ENCODE data around the gene FBXW5. TPM values are rescaled to one million over a fixed set of nuclear protein-coding genes. Genes with fewer than 3 reads are reported as not detected.

The FBXW5 gene
- polyA plus RNA-seq, 1 donor from 2014 or later, result 138 TPM

GRCh38 chr9:136939996-136940525, 4.5 kb downstream of the FBXW5 start:
- H3K9ac ChIP-seq (ENCODE audit: low read length), result no peak overlapping the region

DNA sequence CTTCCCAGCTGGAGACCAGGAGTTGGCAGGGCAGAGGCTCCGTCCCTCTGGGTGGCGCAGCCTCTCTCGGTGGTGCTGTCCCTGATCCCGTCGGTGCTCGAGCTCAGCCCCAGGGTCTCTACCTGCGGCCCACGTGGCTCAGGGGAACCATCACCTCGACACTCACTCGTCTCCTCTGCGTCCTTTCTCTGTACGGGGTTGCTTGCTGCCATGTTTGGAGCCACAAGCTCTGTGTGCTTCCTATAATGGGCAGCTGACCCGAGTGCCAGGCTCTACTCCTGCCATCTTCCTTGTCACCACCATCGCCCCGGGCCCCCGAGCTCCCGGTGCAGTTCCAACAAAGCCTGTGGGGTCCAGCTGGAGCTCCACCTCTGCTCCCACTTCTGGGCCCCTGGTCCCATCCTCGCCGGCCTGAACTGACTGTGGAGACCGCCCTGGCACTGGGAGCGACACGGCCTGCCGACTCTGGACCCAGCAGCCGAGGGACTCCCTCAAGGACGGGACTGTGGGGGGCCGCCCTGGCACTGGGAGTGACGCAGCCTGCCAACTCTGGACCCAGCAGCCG, 5.0 kb downstream of the FBXW5 start:
- Histone ChIP-seq H3K9ac (ENCODE audit: low read length) (no peak overlapping the region), H3K9me3 (ENCODE audit: low read length) (no peaks in the 10 kb centered on the region), H3K36me3 (ENCODE audit: insufficient read depth, low read length) (peaks cover 6% of the 10 kb centered on the region), H4K20me1 (ENCODE audit: insufficient read depth) (no peaks in the 10 kb centered on the region), H3K4me3 (ENCODE audit: low read length) (no peak overlapping the region), H3K9me2 (ENCODE audit: insufficient read depth, low read length) (no peaks in the 10 kb centered on the region), H3K27me3 (ENCODE audit: insufficient read depth, low read depth, low read length) (no peaks in the 10 kb centered on the region), H3K4me2 (ENCODE audit: low read length) (no peak overlapping the region), H2AFZ (ENCODE audit: low read depth, low read length) (no peak overlapping the region), H3K27ac (ENCODE audit: low read length) (no peak overlapping the region), H3K79me2 (replicated peaks; ENCODE audit: insufficient read depth, low read length) (peaks cover 8% of the 10 kb centered on the region), H3F3A (ENCODE audit: insufficient read depth, low read length, poor library complexity, severe bottlenecking) (no peaks in the 10 kb centered on the region)
- no peak for TF ChIP-seq REST (IDR thresholded peaks at IDR 0.05; ENCODE audit: borderline replicate concordance)
- no peak for TF ChIP-seq CTCF (IDR thresholded peaks at IDR 0.05; ENCODE audit: poor library complexity, severe bottlenecking)
- no peak for TF ChIP-seq SMC3 (conservative IDR thresholded peaks at IDR 0.05; ENCODE audit: poor library complexity)
- no peak for TF ChIP-seq POLR2AphosphoS5 (IDR thresholded peaks at IDR 0.05)
- TF ChIP-seq RAD21 (conservative IDR thresholded peaks at IDR 0.05), result no peak
- no peak for TF ChIP-seq MXI1 (conservative IDR thresholded peaks at IDR 0.05; ENCODE audit: poor library complexity, severe bottlenecking)
- no peak for TF ChIP-seq EP300 (conservative IDR thresholded peaks at IDR 0.05; ENCODE audit: poor library complexity, severe bottlenecking)
- TF ChIP-seq EZH2 (IDR thresholded peaks at IDR 0.05; ENCODE audit: borderline replicate concordance, insufficient read depth, low read length, poor library complexity, severe bottlenecking), result no peak
- TF ChIP-seq TAF1 (IDR thresholded peaks at IDR 0.05; ENCODE audit: low read depth), result no peak

More at GRCh38 chr9:136939996-136940525, 4.5 kb downstream of the FBXW5 start:
- no peaks in the 10 kb centered on the region for H3F3A ChIP-seq (ENCODE audit: insufficient read depth, low read length, poor library complexity, severe bottlenecking)
- H2AFZ ChIP-seq (ENCODE audit: low read depth, low read length), result no peak overlapping the region
- no peak overlapping the region for H3K4me3 ChIP-seq (ENCODE audit: low read length)
- H3K9me2 ChIP-seq (ENCODE audit: insufficient read depth, low read length), result no peaks in the 10 kb centered on the region
- no peak for TF ChIP-seq EP300 (conservative IDR thresholded peaks at IDR 0.05; ENCODE audit: poor library complexity, severe bottlenecking)
- TF ChIP-seq MXI1 (conservative IDR thresholded peaks at IDR 0.05; ENCODE audit: poor library complexity, severe bottlenecking), result no peak
- TF ChIP-seq SMC3 (conservative IDR thresholded peaks at IDR 0.05; ENCODE audit: poor library complexity), result no peak
- no peak for TF ChIP-seq POLR2AphosphoS5 (IDR thresholded peaks at IDR 0.05)
- no peak for TF ChIP-seq TAF1 (IDR thresholded peaks at IDR 0.05; ENCODE audit: low read depth)
- no peaks in the 10 kb centered on the region for H3K9me3 ChIP-seq (ENCODE audit: low read length)
- H3K27ac ChIP-seq (ENCODE audit: low read length), result no peak overlapping the region
- H3K36me3 ChIP-seq (ENCODE audit: insufficient read depth, low read length), result peaks cover 6% of the 10 kb centered on the region
- H3K79me2 ChIP-seq (replicated peaks; ENCODE audit: insufficient read depth, low read length), result peaks cover 8% of the 10 kb centered on the region
- H3K4me2 ChIP-seq (ENCODE audit: low read length), result no peak overlapping the region
- no peaks in the 10 kb centered on the region for H3K27me3 ChIP-seq (ENCODE audit: insufficient read depth, low read depth, low read length)
- no peaks in the 10 kb centered on the region for H4K20me1 ChIP-seq (ENCODE audit: insufficient read depth)
